ENCODE measurements around the gene BMPR1B. TPM values are rescaled to one million over a fixed set of nuclear protein-coding genes. Genes with fewer than 3 reads are reported as not detected.

The BMPR1B gene
- total and polyA plus RNA-seq, 2 of the 8 experiments (the other 6 are each of a cell fraction or from before 2014, with no cell fraction given) = 0.14 to 1.1 TPM

DNA sequence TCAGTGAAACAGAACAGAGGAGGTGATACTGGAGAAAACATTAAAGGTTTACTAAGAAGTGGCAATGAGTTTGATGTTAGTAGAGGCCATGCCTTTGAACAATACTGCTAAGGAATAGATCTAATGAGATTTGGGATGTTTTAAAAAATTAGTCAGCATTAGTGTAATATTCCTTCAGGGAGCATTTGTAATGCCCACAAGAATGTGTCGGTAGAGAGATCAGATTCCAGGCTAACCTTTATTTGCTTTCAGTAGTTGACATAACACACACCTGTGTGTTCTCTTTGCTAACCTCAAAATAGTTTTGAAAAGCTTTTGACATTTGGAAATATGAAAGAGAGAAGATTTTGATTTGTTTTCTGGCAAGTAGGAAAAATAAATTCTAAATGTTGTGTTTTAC, 328.8 kb downstream of the BMPR1B start:
- H4K8ac ChIP-seq (ENCODE audit: extremely low read depth, insufficient read depth, low read length) = no peak overlapping the region
- no peak overlapping the region for H3K4me2 ChIP-seq (ENCODE audit: insufficient read depth in 1 of 2, low read depth in 2 of 2, low read length in 2 of 2)
- H3K79me2 ChIP-seq (ENCODE audit: control insufficient read depth in 1 of 2, insufficient read depth in 2 of 2, low read length in 2 of 2) = no peaks in the 10 kb centered on the region
- no peak overlapping the region for H2AK5ac ChIP-seq (ENCODE audit: low read depth, low read length)
- H3K4me3 ChIP-seq (ENCODE audit: extremely low read depth in 1 of 4, insufficient read depth in 2 of 4, low read depth in 3 of 4, low read length in 4 of 4) = no peak overlapping the region
- no peak overlapping the region for H3K18ac ChIP-seq (ENCODE audit: extremely low read depth, low read length)
- H3K4me1 ChIP-seq (replicated peaks in 1 of 4; ENCODE audit: control insufficient read depth in 3 of 4, insufficient read depth in 4 of 4, low read length in 3 of 4) = no peaks in the 10 kb centered on the region
- no peaks in the 10 kb centered on the region for H3K79me1 ChIP-seq (ENCODE audit: low read depth, low read length)
- H3K14ac ChIP-seq (ENCODE audit: insufficient read length) = no peak overlapping the region
- no peak overlapping the region for H4K91ac ChIP-seq (replicated peaks; ENCODE audit: insufficient read length, low read length)
- DNase-seq (ENCODE audit: low read depth in 1 of 2, low spot score in 2 of 2) (no peak), FAIRE-seq (no peak)
- TF ChIP-seq TEAD4 (IDR thresholded peaks at IDR 0.05; ENCODE audit: low read depth, low read length) (no peak), POU5F1 (IDR thresholded peaks at IDR 0.05; ENCODE audit: low read depth, low read length) (no peak), TAF7 (optimal IDR thresholded peaks at IDR 0.05; ENCODE audit: borderline replicate concordance, low read depth, low read length) (no peak), CBX8 (IDR thresholded peaks at IDR 0.05; ENCODE audit: borderline replicate concordance, low read depth, low read length) (no peak), SIN3A (conservative IDR thresholded peaks at IDR 0.05 in 1 of 2, IDR thresholded peaks at IDR 0.05 in 1 of 2; ENCODE audit: low read depth in 1 of 2, low read length in 2 of 2) (no peak), PHF8 (conservative IDR thresholded peaks at IDR 0.05; ENCODE audit: low read depth, low read length) (no peak), RNF2 (IDR thresholded peaks at IDR 0.05; ENCODE audit: borderline replicate concordance, low read depth, low read length, missing control alignments, poor library complexity, severe bottlenecking) (no peak), SRF (IDR thresholded peaks at IDR 0.05; ENCODE audit: low read depth, low read length) (no peak)
- TF ChIP-seq, protein P1, sequence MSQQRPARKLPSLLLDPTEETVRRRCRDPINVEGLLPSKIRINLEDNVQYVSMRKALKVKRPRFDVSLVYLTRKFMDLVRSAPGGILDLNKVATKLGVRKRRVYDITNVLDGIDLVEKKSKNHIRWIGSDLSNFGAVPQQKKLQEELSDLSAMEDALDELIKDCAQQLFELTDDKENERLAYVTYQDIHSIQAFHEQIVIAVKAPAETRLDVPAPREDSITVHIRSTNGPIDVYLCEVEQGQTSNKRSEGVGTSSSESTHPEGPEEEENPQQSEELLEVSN (IDR thresholded peaks at IDR 0.05) = no peak
- H4K20me1 ChIP-seq (replicated peaks in 1 of 2; ENCODE audit: control insufficient read depth in 1 of 2, insufficient read depth in 2 of 2, low read length in 2 of 2) = no peaks in the 10 kb centered on the region
- H3K23me2 ChIP-seq (ENCODE audit: low read depth, low read length) = no peaks in the 10 kb centered on the region
- no peak overlapping the region for H2BK20ac ChIP-seq (ENCODE audit: low read length)
- no peak overlapping the region for H3K23ac ChIP-seq (ENCODE audit: insufficient read length)
- no peaks in the 10 kb centered on the region for H3K36me3 ChIP-seq (ENCODE audit: control insufficient read depth in 2 of 4, insufficient read depth in 4 of 4, low read length in 3 of 4)
- H3K9ac ChIP-seq (replicated peaks in 1 of 4; ENCODE audit: extremely low read depth in 1 of 4, low read depth in 3 of 4, low read length in 3 of 4) = no peak overlapping the region
- no peak overlapping the region for H2BK120ac ChIP-seq (replicated peaks; ENCODE audit: low read depth, low read length)
- no peak overlapping the region for H3K4ac ChIP-seq (replicated peaks; ENCODE audit: insufficient read length, low read depth, low read length)
- H2BK12ac ChIP-seq (ENCODE audit: low read depth, low read length) = no peak overlapping the region
- no peak overlapping the region for H2BK5ac ChIP-seq (ENCODE audit: low read depth, low read length)
- no peak overlapping the region for H3K27ac ChIP-seq (ENCODE audit: low read depth, low read length)
- no peaks in the 10 kb centered on the region for H3K27me3 ChIP-seq (replicated peaks in 1 of 4; ENCODE audit: control insufficient read depth in 3 of 4, extremely low read depth in 1 of 4, insufficient read depth in 3 of 4, low read length in 3 of 4)
- WGBS, 2 experiments (ENCODE audit: extremely low coverage in 1 of 2, insufficient coverage in 1 of 2, insufficient read length in 1 of 2, insufficient replicate concordance in 2 of 2, low coverage in 1 of 2, low lambda C conversion rate in 2 of 2, missing lambda C conversion rate in 1 of 2) = 96% methylated on average over 1 of the region's 1 CpG; no CpG with 5 or more reads in 1 of the 2 experiments
- ChIA-PET CTCF (ENCODE audit: partially characterized antibody) (interaction anchor here (0.7 kb wide), 1 partner anchor 9 kb away, joined by 3 read pairs; no protein-coding TSS in a partner anchor), POLR2A (ENCODE audit: partially characterized antibody) (no interaction called here)
- no peak overlapping the region for H2BK15ac ChIP-seq (ENCODE audit: low read length)
- no peaks in the 10 kb centered on the region for H3K9me3 ChIP-seq (ENCODE audit: insufficient read depth in 2 of 2, low read depth in 1 of 2, low read length in 1 of 2)
- no peak overlapping the region for H2AFZ ChIP-seq (ENCODE audit: low read length)
- H4K5ac ChIP-seq (ENCODE audit: insufficient read length, low read depth, low read length) = no peak overlapping the region
- no peak overlapping the region for H3K56ac ChIP-seq (replicated peaks; ENCODE audit: insufficient read length, low read depth, low read length)

All from H1 (cell line).